OCI-LY1 (cell line): ENCODE results near the gene CD81.

ENCODE experiments used
- CTCF ChIP-seq: fragments of 200-600 bp; sonication (generic), shearing (Covaris generic); IDR thresholded peaks from 2 replicates; pipeline ENCODE4 v1.5.1; 2017; ENCODE audit warnings: mild to moderate bottlenecking, antibody characterized with exemption, low read length, moderate library complexity, mixed read lengths
- EZH2 ChIP-seq: fragments of 200-600 bp; sonication (generic), shearing (Covaris generic); IDR thresholded peaks from 2 replicates; pipeline ENCODE4 v1.8.0; 2017; ENCODE audit warnings: borderline replicate concordance, mixed run types, mild to moderate bottlenecking, antibody characterized with exemption, low read length, moderate library complexity, mixed read lengths

DNA sequence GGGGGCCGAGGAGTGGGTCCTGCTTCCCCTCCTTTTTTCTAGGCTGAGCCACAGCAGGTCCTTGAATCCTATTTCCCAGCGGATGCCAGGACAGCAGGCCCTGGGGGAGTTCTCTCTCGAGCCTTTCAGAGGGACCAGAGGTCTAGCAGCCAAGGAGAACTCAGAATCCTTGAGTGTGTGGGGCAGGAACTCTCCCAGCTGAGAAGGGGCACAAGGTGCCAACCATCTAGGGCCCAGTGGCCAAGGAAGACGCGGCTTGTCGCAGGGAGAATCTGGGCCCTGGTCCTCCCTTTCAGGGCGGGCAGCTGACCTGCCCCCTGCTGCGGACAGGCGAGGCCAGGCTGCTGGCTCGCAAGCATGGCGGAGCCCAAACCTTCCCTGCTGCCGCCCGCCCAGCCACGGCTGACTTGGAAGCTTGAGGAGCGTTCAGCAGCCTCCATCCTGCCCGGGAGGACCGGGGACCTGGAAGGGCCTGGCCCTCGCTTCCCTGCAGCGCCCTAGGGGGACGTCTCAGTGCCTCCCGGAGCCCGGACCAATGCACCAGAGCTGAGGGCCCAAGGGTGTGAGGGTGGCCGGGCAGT, 22.5 kb downstream of the CD81 start:
- TF ChIP-seq CTCF = no peak
- TF ChIP-seq EZH2 = no peak
